HepG2 (cell line): Measurements from ENCODE around the gene INHA. TPM values are rescaled to one million over a fixed set of nuclear protein-coding genes. Genes with fewer than 3 reads are reported as not detected.
A peak's percentile ranks its signal among the peaks of the same experiment; 100 is the strongest.

Experiments used
- ATF5 ChIP-seq: sonication (generic); formaldehyde crosslinking; IDR thresholded peaks from 2 replicates; pipeline ENCODE4 v1.4.0; 2020; ENCODE audit warnings: mild to moderate bottlenecking, low read depth, missing genetic modification reagents
- CTCF ChIP-seq: sonication (generic); formaldehyde crosslinking; IDR thresholded peaks from 2 replicates; pipeline ENCODE4 v1.5.0; 2020; ENCODE audit warnings: mild to moderate bottlenecking, missing genetic modification reagents, moderate library complexity
- ELF3 ChIP-seq: IDR thresholded peaks from 2 replicates; pipeline ENCODE4 v1.6.1; 2016; ENCODE audit warnings: missing genetic modification reagents, missing compliant biosample characterization
- ETV5 ChIP-seq: IDR thresholded peaks from 2 replicates; pipeline ENCODE4 v1.6.1; 2018; ENCODE audit warnings: missing biosample characterization, missing genetic modification reagents, inconsistent platforms, borderline replicate concordance
- EZH2 ChIP-seq: conservative IDR thresholded peaks from 2 replicates; pipeline ENCODE4 v1.6.1; 2012; ENCODE audit warnings: mild to moderate bottlenecking, low read depth, low read length, moderate library complexity
- MAFK ChIP-seq, 2 experiments: IDR thresholded peaks in 1 of 2; conservative IDR thresholded peaks in 1 of 2; 2 replicates each; pipeline ENCODE4 v1.6.1; 2011; ENCODE audit warnings: improper control_type of control experiment in 2 of 2, low read length in 2 of 2
- MXD1 ChIP-seq: sonication (generic); formaldehyde crosslinking; IDR thresholded peaks from 2 replicates; pipeline ENCODE4 v1.4.0; 2020; ENCODE audit warnings: mild to moderate bottlenecking, missing genetic modification reagents
- NCOA5 ChIP-seq: sonication (generic); formaldehyde crosslinking; IDR thresholded peaks from 2 replicates; pipeline ENCODE4 v1.4.0; 2020; ENCODE audit warnings: missing genetic modification reagents
- STAG1 ChIP-seq: sonication (generic); formaldehyde crosslinking; IDR thresholded peaks from 2 replicates; pipeline ENCODE4 v1.4.0; 2020; ENCODE audit warnings: missing genetic modification reagents
- ZNF354B ChIP-seq: sonication (generic); formaldehyde crosslinking; IDR thresholded peaks from 2 replicates; pipeline ENCODE4 v1.8.0; 2022; ENCODE audit warnings: mild to moderate bottlenecking, missing genetic modification reagents
- ZNF747 ChIP-seq: sonication (generic); formaldehyde crosslinking; IDR thresholded peaks from 2 replicates; pipeline ENCODE4 v1.8.1; 2023; ENCODE audit warnings: missing genetic modification reagents, mild to moderate bottlenecking, borderline replicate concordance
- polyA plus RNA-seq, 8 experiments: library from polyadenylated mRNA; depleted of rRNA in 3 of 8; stranded (reverse) in 7 of 8; unstranded in 1 of 8; fragments of >200 nt; fragmentation: Illumina TruSeq in 4 of 8; extraction: Trizol in 4 of 8; gene quantifications; 2 replicates each; pipeline versions ENCODE4 v1.2.1 to v1.2.3, GENCODE V29; 2011 to 2016; ENCODE audit warnings: low read depth in 4 of 8, missing spikeins in 1 of 8, mixed read lengths in 1 of 8; ENCODE audit not compliant: insufficient read depth in 1 of 8
- total RNA-seq, 5 experiments: library from RNA; depleted of rRNA; stranded (reverse); fragments of >200 nt; fragmentation: Illumina TruSeq; extraction: Trizol; gene quantifications; 2 replicates each; pipeline ENCODE4 v1.2.3, GENCODE V29; 2016; ENCODE audit warnings: low read depth in 1 of 5
- TF ChIP-seq, protein P1 (sequence below): sonication (generic); IDR thresholded peaks from 2 replicates; pipeline ENCODE4 v1.6.1; 2016; ENCODE audit warnings: low read depth, borderline replicate concordance
- TF ChIP-seq, protein P2 (sequence below): sonication (generic); formaldehyde crosslinking; IDR thresholded peaks from 2 replicates; pipeline ENCODE4 v1.8.0; 2022; ENCODE audit warnings: mild to moderate bottlenecking, missing genetic modification reagents, moderate library complexity

The INHA gene
- total and polyA plus RNA-seq, 2 of the 13 experiments (the other 11 are each of a cell fraction or from before 2014, with no cell fraction given): 4.1 to 15.2 TPM

DNA sequence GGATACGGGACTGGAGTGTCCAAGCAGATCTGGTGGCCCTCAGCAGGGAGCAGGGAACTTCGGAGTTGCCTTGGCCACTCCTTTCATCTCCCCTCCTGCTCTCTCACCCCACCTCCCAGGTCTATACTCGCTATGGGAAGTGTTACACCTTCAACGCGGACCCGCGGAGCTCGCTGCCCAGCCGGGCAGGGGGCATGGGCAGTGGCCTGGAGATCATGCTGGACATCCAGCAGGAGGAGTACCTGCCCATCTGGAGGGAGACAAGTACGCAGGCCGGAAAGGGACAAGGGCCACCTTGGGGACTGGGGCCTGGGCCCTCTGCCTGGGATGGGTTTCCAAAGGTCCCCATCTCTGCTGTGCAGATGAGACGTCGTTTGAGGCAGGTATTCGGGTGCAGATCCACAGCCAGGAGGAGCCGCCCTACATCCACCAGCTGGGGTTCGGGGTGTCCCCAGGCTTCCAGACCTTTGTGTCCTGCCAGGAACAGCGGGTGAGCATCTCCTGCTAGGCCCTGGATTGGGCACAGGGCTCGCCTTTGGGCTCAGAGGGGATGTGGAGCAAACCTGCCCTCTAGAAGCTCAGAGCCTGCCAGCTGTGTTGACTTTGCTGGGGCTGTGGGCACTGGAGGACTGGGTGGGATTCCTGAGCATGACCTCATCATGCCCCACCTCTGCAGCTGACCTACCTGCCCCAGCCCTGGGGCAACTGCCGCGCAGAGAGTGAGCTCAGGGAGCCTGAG lies 40.3 kb upstream of the INHA start (continued):
- TF ChIP-seq, protein P1, sequence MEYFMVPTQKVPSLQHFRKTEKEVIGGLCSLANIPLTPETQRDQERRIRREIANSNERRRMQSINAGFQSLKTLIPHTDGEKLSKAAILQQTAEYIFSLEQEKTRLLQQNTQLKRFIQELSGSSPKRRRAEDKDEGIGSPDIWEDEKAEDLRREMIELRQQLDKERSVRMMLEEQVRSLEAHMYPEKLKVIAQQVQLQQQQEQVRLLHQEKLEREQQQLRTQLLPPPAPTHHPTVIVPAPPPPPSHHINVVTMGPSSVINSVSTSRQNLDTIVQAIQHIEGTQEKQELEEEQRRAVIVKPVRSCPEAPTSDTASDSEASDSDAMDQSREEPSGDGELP: peak; percentile 24; the same call in 1 of the 2 replicates
- TF ChIP-seq MXD1 (CRISPR knock-in tag) (no peak), CTCF (peak; percentile 16; the same call in 1 of the 2 replicates), ATF5 (CRISPR knock-in tag) (no peak), EZH2 (peak; percentile 14; the same call in 1 of the 2 replicates), ZNF747 (CRISPR knock-in tag) (no peak), MAFK (conservative IDR thresholded peaks at IDR 0.05 in 1 of 2, IDR thresholded peaks at IDR 0.05 in 1 of 2; ENCODE audit: low read length in 2 of 2) (no peak), ETV5 (CRISPR knock-in tag) (no peak), ELF3 (CRISPR knock-in tag) (no peak), NCOA5 (CRISPR knock-in tag) (no peak), STAG1 (CRISPR knock-in tag) (peak; percentile 18; the same call in 1 of the 2 replicates), ZNF354B (no peak)
- TF ChIP-seq, protein P2, sequence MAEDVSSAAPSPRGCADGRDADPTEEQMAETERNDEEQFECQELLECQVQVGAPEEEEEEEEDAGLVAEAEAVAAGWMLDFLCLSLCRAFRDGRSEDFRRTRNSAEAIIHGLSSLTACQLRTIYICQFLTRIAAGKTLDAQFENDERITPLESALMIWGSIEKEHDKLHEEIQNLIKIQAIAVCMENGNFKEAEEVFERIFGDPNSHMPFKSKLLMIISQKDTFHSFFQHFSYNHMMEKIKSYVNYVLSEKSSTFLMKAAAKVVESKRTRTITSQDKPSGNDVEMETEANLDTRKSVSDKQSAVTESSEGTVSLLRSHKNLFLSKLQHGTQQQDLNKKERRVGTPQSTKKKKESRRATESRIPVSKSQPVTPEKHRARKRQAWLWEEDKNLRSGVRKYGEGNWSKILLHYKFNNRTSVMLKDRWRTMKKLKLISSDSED (CRISPR knock-in tag): no peak
